ENCODE measurements around the gene OXCT1. TPM values are rescaled to one million over a fixed set of nuclear protein-coding genes. Genes with fewer than 3 reads are reported as not detected.

The OXCT1 gene
- total and polyA plus RNA-seq, 9 of the 15 experiments (the other 6 are each of a cell fraction or from before 2014, with no cell fraction given), result 24.7 to 61.2 (median 41.9) TPM

DNA sequence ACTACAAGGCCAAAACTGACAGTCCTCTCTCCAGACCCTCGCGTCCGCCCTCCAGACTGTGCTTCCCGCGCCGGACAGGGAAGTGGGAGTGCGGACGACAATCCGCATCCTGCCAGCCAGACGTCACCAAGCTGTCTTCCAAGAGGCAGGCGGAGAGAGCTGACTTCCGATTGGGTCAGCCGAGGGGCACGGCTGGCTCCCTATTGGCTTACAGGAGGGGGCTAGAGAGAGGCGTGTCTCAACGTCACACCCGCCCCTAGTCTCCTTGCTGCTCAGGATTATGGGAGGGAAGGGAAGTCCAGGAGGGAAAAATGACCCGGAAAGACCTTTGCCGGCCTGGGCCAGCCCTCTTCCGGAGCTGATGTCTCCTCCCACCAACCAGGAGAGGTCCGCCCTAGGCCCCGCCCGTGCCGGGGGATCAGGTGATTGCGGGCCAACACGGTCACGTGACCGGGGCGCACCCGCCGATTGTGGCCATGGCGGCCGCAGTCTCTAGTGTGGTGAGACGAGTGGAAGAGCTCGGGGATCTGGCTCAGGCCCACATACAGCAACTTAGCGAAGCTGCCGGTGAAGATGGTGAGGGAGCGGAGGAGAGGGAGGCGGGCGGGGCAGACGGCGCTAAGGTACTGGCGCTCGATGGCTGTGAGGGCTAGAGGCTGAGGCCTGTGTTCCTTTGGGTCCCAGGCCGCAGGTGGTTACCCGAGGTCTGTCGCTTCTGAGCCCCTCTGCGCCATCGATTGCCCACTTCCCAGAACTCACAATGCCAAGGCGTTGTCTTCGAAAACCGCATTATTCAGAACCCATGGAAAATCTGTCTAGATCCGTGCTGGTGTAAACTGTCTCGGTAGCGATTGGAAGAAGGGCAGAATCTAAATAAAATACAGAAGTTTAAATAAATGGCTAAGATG, 33.9 kb upstream of the OXCT1 start, which contains the start of gene RIMOC1 (continued):
- TF ChIP-seq, protein P1, sequence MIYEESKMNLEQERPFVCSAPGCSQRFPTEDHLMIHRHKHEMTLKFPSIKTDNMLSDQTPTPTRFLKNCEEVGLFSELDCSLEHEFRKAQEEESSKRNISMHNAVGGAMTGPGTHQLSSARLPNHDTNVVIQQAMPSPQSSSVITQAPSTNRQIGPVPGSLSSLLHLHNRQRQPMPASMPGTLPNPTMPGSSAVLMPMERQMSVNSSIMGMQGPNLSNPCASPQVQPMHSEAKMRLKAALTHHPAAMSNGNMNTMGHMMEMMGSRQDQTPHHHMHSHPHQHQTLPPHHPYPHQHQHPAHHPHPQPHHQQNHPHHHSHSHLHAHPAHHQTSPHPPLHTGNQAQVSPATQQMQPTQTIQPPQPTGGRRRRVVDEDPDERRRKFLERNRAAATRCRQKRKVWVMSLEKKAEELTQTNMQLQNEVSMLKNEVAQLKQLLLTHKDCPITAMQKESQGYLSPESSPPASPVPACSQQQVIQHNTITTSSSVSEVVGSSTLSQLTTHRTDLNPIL (CRISPR knock-in tag; IDR thresholded peaks at IDR 0.05), result no peak
- TF ChIP-seq CEBPG (CRISPR knock-in tag; IDR thresholded peaks at IDR 0.05) (no peak), CEBPG (tag; conservative IDR thresholded peaks at IDR 0.05 in 1 of 2, IDR thresholded peaks at IDR 0.05 in 1 of 2) (no peak), NFXL1 (CRISPR knock-in tag; IDR thresholded peaks at IDR 0.05) (no peak), POLR2A (conservative IDR thresholded peaks at IDR 0.05) (peak; percentile 98), HSF4 (CRISPR knock-in tag; IDR thresholded peaks at IDR 0.05; ENCODE audit: borderline replicate concordance) (0 out of 2 replicates have a peak, but pooled peaks have one; percentile 50), CBX5 (IDR thresholded peaks at IDR 0.05; ENCODE audit: borderline replicate concordance, low read depth) (no peak), KHSRP (IDR thresholded peaks at IDR 0.05) (no peak), EP400 (IDR thresholded peaks at IDR 0.05) (peak; percentile 97), SMAD3 (CRISPR knock-in tag; conservative IDR thresholded peaks at IDR 0.05) (peak; percentile 82), FOS (IDR thresholded peaks at IDR 0.05; ENCODE audit: extremely low read depth, insufficient read length) (peak; percentile 87), BRD9 (IDR thresholded peaks at IDR 0.05; ENCODE audit: low read depth, partially characterized antibody) (peak; percentile 84), FOXK1 (CRISPR knock-in tag; IDR thresholded peaks at IDR 0.05; ENCODE audit: borderline replicate concordance) (no peak), MTA2 (IDR thresholded peaks at IDR 0.05; ENCODE audit: low read depth) (peak; percentile 39; the same call in 1 of the 2 replicates), CTBP1 (IDR thresholded peaks at IDR 0.05; ENCODE audit: borderline replicate concordance) (peak; percentile 65; the same call in 1 of the 2 replicates), NFATC3 (IDR thresholded peaks at IDR 0.05) (no peak)
- TF ChIP-seq, protein P2, sequence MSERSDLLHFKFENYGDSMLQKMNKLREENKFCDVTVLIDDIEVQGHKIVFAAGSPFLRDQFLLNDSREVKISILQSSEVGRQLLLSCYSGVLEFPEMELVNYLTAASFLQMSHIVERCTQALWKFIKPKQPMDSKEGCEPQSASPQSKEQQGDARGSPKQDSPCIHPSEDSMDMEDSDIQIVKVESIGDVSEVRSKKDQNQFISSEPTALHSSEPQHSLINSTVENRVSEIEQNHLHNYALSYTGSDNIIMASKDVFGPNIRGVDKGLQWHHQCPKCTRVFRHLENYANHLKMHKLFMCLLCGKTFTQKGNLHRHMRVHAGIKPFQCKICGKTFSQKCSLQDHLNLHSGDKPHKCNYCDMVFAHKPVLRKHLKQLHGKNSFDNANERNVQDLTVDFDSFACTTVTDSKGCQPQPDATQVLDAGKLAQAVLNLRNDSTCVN (CRISPR knock-in tag; IDR thresholded peaks at IDR 0.05), result peak; percentile 94
- TF ChIP-seq, protein P3, sequence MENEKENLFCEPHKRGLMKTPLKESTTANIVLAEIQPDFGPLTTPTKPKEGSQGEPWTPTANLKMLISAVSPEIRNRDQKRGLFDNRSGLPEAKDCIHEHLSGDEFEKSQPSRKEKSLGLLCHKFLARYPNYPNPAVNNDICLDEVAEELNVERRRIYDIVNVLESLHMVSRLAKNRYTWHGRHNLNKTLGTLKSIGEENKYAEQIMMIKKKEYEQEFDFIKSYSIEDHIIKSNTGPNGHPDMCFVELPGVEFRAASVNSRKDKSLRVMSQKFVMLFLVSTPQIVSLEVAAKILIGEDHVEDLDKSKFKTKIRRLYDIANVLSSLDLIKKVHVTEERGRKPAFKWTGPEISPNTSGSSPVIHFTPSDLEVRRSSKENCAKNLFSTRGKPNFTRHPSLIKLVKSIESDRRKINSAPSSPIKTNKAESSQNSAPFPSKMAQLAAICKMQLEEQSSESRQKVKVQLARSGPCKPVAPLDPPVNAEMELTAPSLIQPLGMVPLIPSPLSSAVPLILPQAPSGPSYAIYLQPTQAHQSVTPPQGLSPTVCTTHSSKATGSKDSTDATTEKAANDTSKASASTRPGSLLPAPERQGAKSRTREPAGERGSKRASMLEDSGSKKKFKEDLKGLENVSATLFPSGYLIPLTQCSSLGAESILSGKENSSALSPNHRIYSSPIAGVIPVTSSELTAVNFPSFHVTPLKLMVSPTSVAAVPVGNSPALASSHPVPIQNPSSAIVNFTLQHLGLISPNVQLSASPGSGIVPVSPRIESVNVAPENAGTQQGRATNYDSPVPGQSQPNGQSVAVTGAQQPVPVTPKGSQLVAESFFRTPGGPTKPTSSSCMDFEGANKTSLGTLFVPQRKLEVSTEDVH (IDR thresholded peaks at IDR 0.05; ENCODE audit: low read depth, partially characterized antibody), result peak; percentile 71
- TF ChIP-seq, protein P4, sequence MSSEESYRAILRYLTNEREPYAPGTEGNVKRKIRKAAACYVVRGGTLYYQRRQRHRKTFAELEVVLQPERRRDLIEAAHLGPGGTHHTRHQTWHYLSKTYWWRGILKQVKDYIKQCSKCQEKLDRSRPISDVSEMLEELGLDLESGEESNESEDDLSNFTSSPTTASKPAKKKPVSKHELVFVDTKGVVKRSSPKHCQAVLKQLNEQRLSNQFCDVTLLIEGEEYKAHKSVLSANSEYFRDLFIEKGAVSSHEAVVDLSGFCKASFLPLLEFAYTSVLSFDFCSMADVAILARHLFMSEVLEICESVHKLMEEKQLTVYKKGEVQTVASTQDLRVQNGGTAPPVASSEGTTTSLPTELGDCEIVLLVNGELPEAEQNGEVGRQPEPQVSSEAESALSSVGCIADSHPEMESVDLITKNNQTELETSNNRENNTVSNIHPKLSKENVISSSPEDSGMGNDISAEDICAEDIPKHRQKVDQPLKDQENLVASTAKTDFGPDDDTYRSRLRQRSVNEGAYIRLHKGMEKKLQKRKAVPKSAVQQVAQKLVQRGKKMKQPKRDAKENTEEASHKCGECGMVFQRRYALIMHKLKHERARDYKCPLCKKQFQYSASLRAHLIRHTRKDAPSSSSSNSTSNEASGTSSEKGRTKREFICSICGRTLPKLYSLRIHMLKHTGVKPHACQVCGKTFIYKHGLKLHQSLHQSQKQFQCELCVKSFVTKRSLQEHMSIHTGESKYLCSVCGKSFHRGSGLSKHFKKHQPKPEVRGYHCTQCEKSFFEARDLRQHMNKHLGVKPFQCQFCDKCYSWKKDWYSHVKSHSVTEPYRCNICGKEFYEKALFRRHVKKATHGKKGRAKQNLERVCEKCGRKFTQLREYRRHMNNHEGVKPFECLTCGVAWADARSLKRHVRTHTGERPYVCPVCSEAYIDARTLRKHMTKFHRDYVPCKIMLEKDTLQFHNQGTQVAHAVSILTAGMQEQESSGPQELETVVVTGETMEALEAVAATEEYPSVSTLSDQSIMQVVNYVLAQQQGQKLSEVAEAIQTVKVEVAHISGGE (CRISPR knock-in tag; IDR thresholded peaks at IDR 0.05), result peak in 1 of 3 experiments; percentile 64; a peak in 1 of 6 replicates

Data from K562 (cell line).